T-helper 17 cell (primary cell): ENCODE results near the gene SLC6A8. TPM values are rescaled to one million over a fixed set of nuclear protein-coding genes. Genes with fewer than 3 reads are reported as not detected.
"Not testable (repeated sequence)": the region's sequence is repeated elsewhere in the genome, so short reads cannot be mapped to it uniquely, and the experiment has no call there.

Experiments
- ATAC-seq: fragments of 150-1000 bp; cut with Tn5 transposase; 2 replicates; pipeline ENCODE4 v1.10.0; 2021; ENCODE audit warnings: mild to moderate bottlenecking, moderate library complexity
- DNase-seq, 3 donors: peaks; one replicate each; pipeline versions ENCODE4 v3.0.0 to v3.0.0-alpha.2; 2020 to 2021
- H3K9me3 ChIP-seq: one replicate; pipeline ENCODE4 v1.7.0; 2013; ENCODE audit warnings: low read length, mild to moderate bottlenecking; ENCODE audit not compliant: control insufficient read depth, poor library complexity, severe bottlenecking
- H3K27ac Mint-ChIP-seq: one replicate; pipeline ENCODE4 v1.8.0; 2022; ENCODE audit warnings: mild to moderate bottlenecking, moderate library complexity, mixed read lengths
- H3K27me3 Mint-ChIP-seq: one replicate; pipeline ENCODE4 v1.8.0; 2022; ENCODE audit warnings: mixed read lengths
- H3K36me3 Mint-ChIP-seq: one replicate; pipeline ENCODE4 v1.8.0; 2022; ENCODE audit warnings: low read depth, mixed read lengths
- H3K4me1 Mint-ChIP-seq: one replicate; pipeline ENCODE4 v1.8.0; 2022; ENCODE audit warnings: mild to moderate bottlenecking, mixed read lengths
- H3K4me3 Mint-ChIP-seq: one replicate; pipeline ENCODE4 v1.8.0; 2022; ENCODE audit warnings: mild to moderate bottlenecking, moderate library complexity, mixed read lengths
- total RNA-seq, 4 donors: library from RNA in 2 of 4; stranded (reverse) in 2 of 4; gene quantifications; one replicate each; pipeline ENCODE4 v1.2.3 and lab custom pipeline; 2022 to 2026

SLC6A8 gene
- total RNA-seq, 2 donors from 2014 or later: 3.4 to 4.4 TPM

DNA sequence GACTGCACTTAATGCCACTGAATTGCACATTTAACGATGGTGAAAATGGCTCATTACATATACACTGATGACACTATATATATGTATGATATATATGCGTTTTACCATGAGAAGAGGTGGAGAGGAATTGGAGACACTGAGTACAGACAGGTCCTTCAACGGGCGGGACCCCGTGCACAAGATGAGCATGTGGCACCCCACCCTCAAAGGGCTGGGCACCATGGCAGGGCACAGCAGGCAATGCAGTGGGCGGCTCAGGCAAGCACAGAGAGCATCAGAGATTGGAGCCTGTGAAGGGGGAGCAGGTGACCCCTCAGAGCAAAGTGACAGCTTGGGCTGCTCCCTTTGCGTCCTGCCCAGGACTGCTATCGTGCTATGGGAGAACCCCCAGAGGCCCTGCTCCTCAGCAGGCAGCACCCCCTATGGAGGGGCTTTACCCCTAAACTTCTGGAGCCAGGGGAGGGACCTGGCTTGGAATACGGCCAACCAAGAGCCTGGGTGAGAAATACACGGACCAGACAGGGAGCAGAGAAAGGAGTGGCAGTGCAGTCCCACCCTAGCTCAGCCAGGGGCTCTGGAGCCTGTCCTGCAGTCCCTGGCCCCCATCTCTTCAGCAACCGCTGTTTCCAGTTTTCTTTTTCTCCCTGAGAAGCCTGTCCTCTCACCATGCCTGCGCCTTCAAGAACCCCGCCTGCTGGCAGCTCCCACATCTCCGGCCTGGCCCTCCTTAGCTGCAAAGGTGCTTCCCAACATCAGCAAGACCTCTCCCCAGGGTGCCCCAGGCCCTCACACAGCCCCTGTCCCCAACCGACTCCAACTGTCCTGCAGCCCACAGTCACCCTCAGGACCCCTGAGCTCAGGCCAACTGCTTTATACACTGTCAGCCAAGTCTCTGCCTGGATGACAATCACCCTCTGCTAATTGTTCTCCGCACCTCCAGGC is 10.5 kb downstream of the SLC6A8 start:
- Mint-ChIP-seq H3K27me3 (no peaks in the 10 kb centered on the region), H3K4me3 (no peak overlapping the region), H3K36me3 (no peaks in the 10 kb centered on the region), H3K27ac (peak overlapping the region; percentile 29), H3K4me1 (no peaks in the 10 kb centered on the region)
- ATAC-seq (no peak), DNase-seq (no peak)
- H3K9me3 ChIP-seq: no peaks in the 10 kb centered on the region

DNA sequence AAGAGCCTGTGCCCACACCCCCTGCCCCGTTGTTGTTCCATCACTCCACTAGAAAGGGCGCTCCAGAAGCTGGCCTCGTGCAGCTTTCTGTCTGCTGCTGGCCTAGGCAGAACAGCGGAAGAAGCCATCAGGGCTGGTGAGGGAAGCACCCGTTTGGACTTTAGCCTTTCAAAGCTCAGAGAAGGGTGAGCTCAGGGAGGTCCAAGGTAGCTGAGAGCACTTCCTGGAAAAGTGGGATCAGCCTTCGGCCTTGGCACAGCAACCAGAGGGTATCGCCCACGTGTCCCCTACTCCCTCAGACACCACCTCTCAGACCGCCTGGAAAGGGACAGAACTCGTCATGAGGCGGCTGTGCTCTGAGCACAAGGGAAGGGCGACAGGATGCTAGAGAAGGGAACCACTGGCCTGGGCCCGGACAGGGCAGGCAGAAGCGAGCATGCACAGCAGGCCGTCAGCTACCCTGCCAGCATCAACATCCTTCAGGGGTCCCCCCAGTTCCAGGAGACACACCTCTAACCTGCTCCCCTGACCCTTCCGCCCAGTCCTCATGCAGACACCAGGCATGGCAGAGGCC is 11.6 kb downstream of the SLC6A8 start:
- not testable (repeated sequence) for ATAC-seq, H3K9me3 ChIP-seq, H3K36me3 Mint-ChIP-seq, H3K27ac Mint-ChIP-seq, H3K4me3 Mint-ChIP-seq, DNase-seq, H3K4me1 Mint-ChIP-seq, H3K27me3 Mint-ChIP-seq

DNA sequence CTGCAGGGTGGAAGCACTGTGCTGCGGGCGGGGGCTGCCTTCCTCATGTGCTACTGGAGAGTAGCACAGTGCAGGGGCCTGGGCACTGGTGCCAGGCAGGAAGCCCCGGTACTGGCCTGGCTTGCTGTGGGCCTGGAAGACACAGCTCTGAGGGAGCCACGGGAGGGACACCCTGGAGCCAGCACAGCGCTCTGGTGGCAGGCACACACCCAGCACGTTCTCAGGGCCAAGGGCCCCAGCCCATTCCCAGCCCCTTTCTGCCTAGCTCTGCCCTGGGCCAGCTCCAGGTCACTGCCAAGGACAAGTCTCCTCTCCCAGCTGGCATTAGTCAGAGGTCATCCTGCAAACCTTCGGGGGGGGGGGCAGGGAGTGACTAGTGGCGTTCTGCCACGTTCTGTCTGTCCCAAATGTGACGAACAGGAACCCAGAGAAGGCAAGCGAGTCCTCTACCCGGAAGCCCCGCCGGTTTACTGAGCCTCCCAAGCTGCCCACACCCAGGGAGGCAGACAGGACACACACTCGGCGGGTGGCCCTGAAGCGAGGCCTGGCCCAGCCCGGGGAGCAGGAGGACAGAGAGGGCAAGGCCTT is 12.2 kb downstream of the SLC6A8 start:
- H3K36me3 Mint-ChIP-seq, DNase-seq, H3K4me3 Mint-ChIP-seq, H3K27ac Mint-ChIP-seq, H3K27me3 Mint-ChIP-seq, H3K9me3 ChIP-seq, ATAC-seq, H3K4me1 Mint-ChIP-seq: not testable (repeated sequence)

- Mint-ChIP-seq H3K36me3 (no peaks in the 10 kb centered on the region), H3K4me1 (no peaks in the 10 kb centered on the region), H3K4me3 (no peak overlapping the region), H3K27ac (no peak overlapping the region), H3K27me3 (no peaks in the 10 kb centered on the region)
- no peaks in the 10 kb centered on the region for H3K9me3 ChIP-seq
- no peak for DNase-seq
- no peak for ATAC-seq
These were observed 12.7 kb downstream of the SLC6A8 start for GRCh38 chrX:153700376-153700945.

- no peak for ATAC-seq
- Mint-ChIP-seq H3K27ac (no peak overlapping the region), H3K36me3 (no peaks in the 10 kb centered on the region), H3K4me3 (no peak overlapping the region), H3K4me1 (no peaks in the 10 kb centered on the region), H3K27me3 (no peaks in the 10 kb centered on the region)
- DNase-seq: no peak
- no peaks in the 10 kb centered on the region for H3K9me3 ChIP-seq
These were observed 13.2 kb downstream of the SLC6A8 start for GRCh38 chrX:153700967-153701366.

DNA sequence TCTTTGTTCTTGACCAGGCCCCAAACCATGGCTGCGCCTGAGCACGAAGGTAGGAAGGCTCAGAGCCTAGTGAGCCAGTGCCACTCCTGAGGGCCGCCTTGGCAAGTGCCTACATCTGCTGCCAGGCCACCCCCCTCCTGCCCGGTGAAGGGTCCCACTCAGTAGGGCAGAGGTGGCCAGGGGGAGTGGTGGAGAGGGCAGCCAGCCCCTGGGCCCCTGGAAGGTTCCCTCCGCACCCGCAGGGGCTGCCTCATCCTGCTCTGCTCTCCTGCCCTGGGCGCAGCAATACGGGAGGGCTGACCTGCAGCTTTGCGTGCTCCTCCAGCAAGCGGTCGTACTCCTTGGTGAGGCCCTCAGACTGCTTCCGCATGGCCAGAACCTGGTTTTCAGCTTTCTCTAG is 14.0 kb downstream of the SLC6A8 start:
- Mint-ChIP-seq H3K27me3 (no peaks in the 10 kb centered on the region), H3K36me3 (no peaks in the 10 kb centered on the region), H3K4me1 (peaks cover 6% of the 10 kb centered on the region), H3K4me3 (no peak overlapping the region), H3K27ac (no peak overlapping the region)
- H3K9me3 ChIP-seq: no peaks in the 10 kb centered on the region
- DNase-seq: no peak
- no peak for ATAC-seq

- DNase-seq (no peak), ATAC-seq (no peak)
- no peak overlapping the region for H3K27ac Mint-ChIP-seq
- no peaks in the 10 kb centered on the region for H3K9me3 ChIP-seq
- no peak overlapping the region for H3K4me3 Mint-ChIP-seq
- no peaks in the 10 kb centered on the region for H3K27me3 Mint-ChIP-seq
- H3K4me1 Mint-ChIP-seq: peaks cover 7% of the 10 kb centered on the region
- H3K36me3 Mint-ChIP-seq: no peaks in the 10 kb centered on the region
These were observed 14.8 kb downstream of the SLC6A8 start for GRCh38 chrX:153702336-153703035.

GRCh38 chrX:153703036-153703370 is 15.3 kb downstream of the SLC6A8 start:
- H3K36me3 Mint-ChIP-seq: no peaks in the 10 kb centered on the region
- H3K4me3 Mint-ChIP-seq: no peak overlapping the region
- no peaks in the 10 kb centered on the region for H3K27me3 Mint-ChIP-seq
- no peak for DNase-seq
- H3K4me1 Mint-ChIP-seq: peaks cover 7% of the 10 kb centered on the region
- no peaks in the 10 kb centered on the region for H3K9me3 ChIP-seq
- H3K27ac Mint-ChIP-seq: no peak overlapping the region
- ATAC-seq: no peak

DNA sequence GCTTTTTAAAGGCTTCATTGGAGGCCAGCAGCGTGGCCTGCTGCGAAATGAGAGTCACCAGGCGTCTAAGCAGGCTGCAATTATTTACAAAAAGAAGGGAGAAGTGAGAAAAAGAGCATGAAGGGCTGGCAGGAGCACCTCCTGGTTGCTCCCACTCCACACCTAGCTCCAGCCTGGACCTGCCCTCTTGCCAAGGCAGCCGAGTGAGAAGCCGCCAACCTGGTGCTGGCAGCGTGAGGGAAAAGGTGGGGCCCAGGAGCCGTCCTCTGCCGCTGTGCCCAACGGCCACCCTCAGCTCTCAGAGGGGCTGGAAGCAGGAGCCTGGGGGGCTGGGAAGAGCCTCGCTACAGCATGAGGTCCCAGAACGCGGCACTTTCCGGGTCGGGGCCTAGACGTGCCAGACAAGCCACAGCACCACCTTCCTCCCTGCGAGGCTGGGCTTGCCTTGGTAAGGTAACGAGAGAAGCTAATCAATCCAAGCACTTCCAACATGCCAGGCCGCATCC is 16.3 kb downstream of the SLC6A8 start:
- H3K9me3 ChIP-seq: no peaks in the 10 kb centered on the region
- Mint-ChIP-seq H3K4me3 (no peak overlapping the region), H3K27ac (no peak overlapping the region)

DNA sequence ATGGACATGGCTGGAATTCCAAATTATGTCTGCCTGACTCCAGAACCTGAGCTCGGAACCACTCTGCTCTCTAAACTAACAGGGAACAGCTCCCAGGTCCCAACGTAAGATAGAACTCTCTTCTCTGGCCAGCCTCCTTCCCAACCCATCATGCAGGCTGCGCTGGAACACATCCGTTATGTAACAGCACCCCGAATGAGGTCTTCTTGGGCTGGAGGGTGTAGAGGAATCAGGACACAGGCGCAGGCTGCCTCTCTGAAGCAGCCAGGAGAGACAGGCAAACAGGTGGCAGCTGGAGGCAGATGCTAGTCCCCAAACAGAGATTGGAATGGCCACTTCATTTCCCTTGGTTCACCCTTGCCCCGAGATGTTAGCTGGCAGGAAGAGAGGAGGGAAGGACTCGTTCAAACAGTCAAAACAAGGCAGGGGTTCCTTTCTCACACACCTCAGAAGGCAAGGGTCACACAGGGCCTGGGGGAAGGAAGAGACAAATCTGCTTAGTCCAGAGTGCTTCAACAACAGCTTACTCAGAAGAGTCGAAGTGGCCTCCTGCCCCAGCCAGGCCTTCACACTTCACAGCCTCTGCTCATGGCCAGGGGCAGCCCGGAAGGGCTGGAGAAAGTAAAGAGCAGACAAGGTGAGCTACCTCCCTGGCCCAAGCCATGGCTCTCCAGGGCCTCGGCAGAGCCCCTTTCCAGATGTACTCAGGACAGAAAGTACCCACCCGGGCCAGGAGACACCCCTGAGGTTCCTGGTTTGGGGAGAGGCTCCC is 17.1 kb downstream of the SLC6A8 start:
- ATAC-seq, H3K9me3 ChIP-seq, H3K4me3 Mint-ChIP-seq, H3K36me3 Mint-ChIP-seq, H3K4me1 Mint-ChIP-seq, H3K27me3 Mint-ChIP-seq, DNase-seq: not testable (repeated sequence)
- peak overlapping the region; percentile 41 for H3K27ac Mint-ChIP-seq

More for the DNA sequence above, 16.3 kb downstream of the SLC6A8 start:
- peaks cover 7% of the 10 kb centered on the region for H3K4me1 Mint-ChIP-seq
- no peaks in the 10 kb centered on the region for H3K36me3 Mint-ChIP-seq
- H3K27me3 Mint-ChIP-seq: no peaks in the 10 kb centered on the region
- DNase-seq: no peak
- no peak for ATAC-seq

DNA sequence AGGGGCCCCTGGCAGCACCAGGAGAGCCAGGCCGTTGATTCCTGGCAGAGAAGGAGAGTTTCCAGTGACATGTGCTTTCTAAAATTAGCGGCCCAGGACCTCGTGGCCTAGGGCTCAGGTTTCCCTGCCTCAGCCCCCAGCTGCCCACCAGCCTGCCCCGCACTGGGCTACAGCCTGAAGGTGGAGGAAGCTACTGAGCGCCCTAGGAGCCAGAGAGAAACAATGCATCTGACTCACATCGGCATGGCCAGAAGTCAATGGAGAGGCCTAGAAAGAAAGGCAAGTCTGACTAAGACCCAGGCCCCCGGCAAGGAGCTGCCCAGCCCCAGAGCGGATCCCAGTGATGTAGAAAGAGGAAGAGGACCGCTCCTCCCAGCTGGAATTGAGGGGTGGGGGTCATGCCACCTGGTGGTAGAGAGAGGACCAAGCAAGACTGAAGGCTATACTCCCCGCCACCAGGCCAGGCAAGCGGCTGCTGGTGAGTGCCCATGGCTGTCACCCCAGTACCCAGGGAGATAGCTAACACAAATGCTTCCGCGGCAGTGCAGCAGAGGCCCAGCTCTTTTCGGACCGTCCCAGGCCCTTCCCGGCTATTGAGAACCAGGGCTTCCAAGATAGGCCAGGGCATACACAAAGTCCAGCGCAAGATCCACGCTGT is 17.8 kb downstream of the SLC6A8 start:
- not testable (repeated sequence) for H3K9me3 ChIP-seq, DNase-seq, H3K4me3 Mint-ChIP-seq, H3K4me1 Mint-ChIP-seq, H3K27me3 Mint-ChIP-seq, H3K36me3 Mint-ChIP-seq, ATAC-seq, H3K27ac Mint-ChIP-seq

DNA sequence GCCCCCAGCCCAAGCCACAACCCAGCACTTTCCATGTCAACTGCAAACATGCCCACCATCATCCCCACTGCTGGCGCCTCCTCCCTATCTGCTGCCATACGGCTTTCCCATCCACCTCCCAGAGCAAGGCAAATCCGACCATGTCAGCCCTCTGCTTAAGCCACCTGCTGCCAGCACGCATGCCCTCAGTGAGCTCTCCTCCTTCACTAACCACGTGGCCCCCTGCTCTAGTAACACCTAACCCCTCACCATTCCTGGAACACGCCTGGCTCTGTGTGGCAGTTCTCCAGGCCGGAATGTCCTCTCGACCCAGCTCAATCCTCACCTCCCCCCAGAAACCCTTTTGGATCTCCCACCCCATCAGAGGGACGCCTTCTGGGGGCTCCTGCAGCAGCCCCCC is 19.1 kb downstream of the SLC6A8 start:
- ATAC-seq: no peak
- no peaks in the 10 kb centered on the region for H3K27me3 Mint-ChIP-seq
- peaks cover 9% of the 10 kb centered on the region for H3K4me1 Mint-ChIP-seq
- H3K36me3 Mint-ChIP-seq: no peaks in the 10 kb centered on the region
- H3K4me3 Mint-ChIP-seq: no peak overlapping the region
- H3K27ac Mint-ChIP-seq: peak overlapping the region; percentile 68
- no peak for DNase-seq
- no peaks in the 10 kb centered on the region for H3K9me3 ChIP-seq
